SU-DHL-6 (cell line): ENCODE data around the gene RPS27.
A peak's percentile ranks its signal among the peaks of the same experiment; 100 is the strongest.

Experiments used
- H2AFZ ChIP-seq: fragments of 200-600 bp; sonication (generic); 2 replicates; pipeline ENCODE4 v1.6.1; 2014; ENCODE audit warnings: low read depth, mild to moderate bottlenecking, moderate library complexity, mixed read lengths, antibody characterized with exemption, low read length; ENCODE audit not compliant: severe bottlenecking
- H3F3A ChIP-seq: fragments of 200-600 bp; shearing (Covaris generic); 2 replicates; pipeline ENCODE4 v1.6.0; 2016; ENCODE audit warnings: antibody characterized with exemption, mild to moderate bottlenecking; ENCODE audit not compliant: insufficient read depth
- H3K27ac ChIP-seq: fragments of 200-600 bp; sonication (generic); 2 replicates; pipeline ENCODE4 v1.5.1; 2016; ENCODE audit warnings: low read depth, mild to moderate bottlenecking, low read length, moderate library complexity, mixed read lengths
- H3K27me3 ChIP-seq: fragments of 200-600 bp; sonication (generic), shearing (Covaris generic); 2 replicates; pipeline ENCODE4 v1.6.0; 2014; ENCODE audit warnings: mild to moderate bottlenecking, low read length
- H3K36me3 ChIP-seq: fragments of 200-600 bp; sonication (generic); 2 replicates; pipeline ENCODE4 v1.6.1; 2014; ENCODE audit warnings: mild to moderate bottlenecking, low read length, mixed read lengths
- H3K4me2 ChIP-seq: fragments of 300-600, 200-600 bp; shearing (Covaris generic), sonication (generic); 2 replicates; pipeline ENCODE4 v1.6.0; 2014; ENCODE audit warnings: low read length, low read depth, mild to moderate bottlenecking; ENCODE audit not compliant: poor library complexity, severe bottlenecking
- H3K4me3 ChIP-seq: fragments of 200-600 bp; sonication (generic); 2 replicates; pipeline ENCODE4 v1.5.1; 2014; ENCODE audit warnings: antibody characterized with exemption, low read length, mild to moderate bottlenecking, mixed read lengths; ENCODE audit not compliant: insufficient read depth, poor library complexity, severe bottlenecking
- H3K79me2 ChIP-seq: fragments of 200-600 bp; sonication (generic); 2 replicates; pipeline ENCODE4 v1.6.1; 2014; ENCODE audit warnings: mild to moderate bottlenecking, low read length, moderate library complexity; ENCODE audit not compliant: insufficient read depth
- H3K9ac ChIP-seq: fragments of 200-600 bp; sonication (generic); 2 replicates; pipeline ENCODE4 v1.7.0; 2014; ENCODE audit warnings: mild to moderate bottlenecking, low read length
- H3K9me2 ChIP-seq: fragments of 200-600 bp; sonication (generic); replicated peaks from 2 replicates; pipeline ENCODE4 v1.6.1; 2014; ENCODE audit warnings: low read length; ENCODE audit not compliant: insufficient read depth
- H3K9me3 ChIP-seq: fragments of 200-600 bp; sonication (generic); 2 replicates; pipeline ENCODE4 v1.6.1; 2014; ENCODE audit warnings: low read length, mixed read lengths; ENCODE audit not compliant: insufficient read depth
- H4K20me1 ChIP-seq: fragments of 200-600 bp; sonication (generic); 2 replicates; pipeline ENCODE4 v1.6.1; 2014; ENCODE audit warnings: low read depth, mild to moderate bottlenecking, antibody characterized with exemption, low read length, moderate library complexity, mixed read lengths
- EZH2phosphoT487 ChIP-seq: fragments of 200-600 bp; sonication (generic), shearing (Covaris generic); conservative IDR thresholded peaks from 2 replicates; pipeline ENCODE4 v1.6.1; 2018; ENCODE audit warnings: mild to moderate bottlenecking, antibody characterized with exemption, low read length, moderate library complexity, mixed read lengths
- TF ChIP-seq, protein P1 (sequence below): fragments of 200-600 bp; sonication (generic); IDR thresholded peaks from one replicate; pipeline ENCODE4 v1.5.1; 2017; ENCODE audit warnings: antibody characterized with exemption, mild to moderate bottlenecking, low read length, moderate library complexity; ENCODE audit not compliant: insufficient read depth, poor library complexity, severe bottlenecking

RPS27 gene

DNA sequence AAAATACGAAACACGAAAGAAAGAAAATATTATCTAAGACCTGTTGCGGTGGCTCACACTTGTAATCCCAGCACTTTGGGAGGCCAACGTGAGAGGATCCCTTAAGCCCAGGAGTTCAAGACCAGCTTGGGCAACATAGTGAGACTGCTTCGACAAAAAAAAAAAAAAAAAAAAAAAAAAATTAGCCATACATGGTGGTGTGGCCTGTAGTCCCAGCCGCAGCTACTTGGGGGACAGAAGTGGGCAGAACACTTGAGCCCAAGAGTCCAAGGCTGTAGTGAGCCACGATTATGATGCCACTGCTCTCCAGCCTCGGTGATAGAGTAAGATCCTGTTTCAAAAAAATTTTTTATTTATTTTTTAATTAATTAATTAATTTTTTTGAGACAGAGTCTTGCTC lies 2.9 kb upstream of the RPS27 start:
- H3K79me2 ChIP-seq = peaks cover 18% of the 10 kb centered on the region
- peak overlapping the region; percentile 34 for H3K9ac ChIP-seq
- H3K27me3 ChIP-seq = no peaks in the 10 kb centered on the region
- H3K9me3 ChIP-seq = no peaks in the 10 kb centered on the region
- H3K4me2 ChIP-seq = peak overlapping the region; percentile 67
- no peak overlapping the region for H3K4me3 ChIP-seq
- H3F3A ChIP-seq = peaks cover 21% of the 10 kb centered on the region
- H3K36me3 ChIP-seq = peaks cover 13% of the 10 kb centered on the region
- peak overlapping the region; percentile 89 for H2AFZ ChIP-seq
- no peaks in the 10 kb centered on the region for H3K9me2 ChIP-seq
- H4K20me1 ChIP-seq = peaks cover 6% of the 10 kb centered on the region
- H3K27ac ChIP-seq = peak overlapping the region; percentile 63
- no peak for TF ChIP-seq EZH2phosphoT487
- TF ChIP-seq, protein P1, sequence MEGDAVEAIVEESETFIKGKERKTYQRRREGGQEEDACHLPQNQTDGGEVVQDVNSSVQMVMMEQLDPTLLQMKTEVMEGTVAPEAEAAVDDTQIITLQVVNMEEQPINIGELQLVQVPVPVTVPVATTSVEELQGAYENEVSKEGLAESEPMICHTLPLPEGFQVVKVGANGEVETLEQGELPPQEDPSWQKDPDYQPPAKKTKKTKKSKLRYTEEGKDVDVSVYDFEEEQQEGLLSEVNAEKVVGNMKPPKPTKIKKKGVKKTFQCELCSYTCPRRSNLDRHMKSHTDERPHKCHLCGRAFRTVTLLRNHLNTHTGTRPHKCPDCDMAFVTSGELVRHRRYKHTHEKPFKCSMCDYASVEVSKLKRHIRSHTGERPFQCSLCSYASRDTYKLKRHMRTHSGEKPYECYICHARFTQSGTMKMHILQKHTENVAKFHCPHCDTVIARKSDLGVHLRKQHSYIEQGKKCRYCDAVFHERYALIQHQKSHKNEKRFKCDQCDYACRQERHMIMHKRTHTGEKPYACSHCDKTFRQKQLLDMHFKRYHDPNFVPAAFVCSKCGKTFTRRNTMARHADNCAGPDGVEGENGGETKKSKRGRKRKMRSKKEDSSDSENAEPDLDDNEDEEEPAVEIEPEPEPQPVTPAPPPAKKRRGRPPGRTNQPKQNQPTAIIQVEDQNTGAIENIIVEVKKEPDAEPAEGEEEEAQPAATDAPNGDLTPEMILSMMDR = no peak

DNA sequence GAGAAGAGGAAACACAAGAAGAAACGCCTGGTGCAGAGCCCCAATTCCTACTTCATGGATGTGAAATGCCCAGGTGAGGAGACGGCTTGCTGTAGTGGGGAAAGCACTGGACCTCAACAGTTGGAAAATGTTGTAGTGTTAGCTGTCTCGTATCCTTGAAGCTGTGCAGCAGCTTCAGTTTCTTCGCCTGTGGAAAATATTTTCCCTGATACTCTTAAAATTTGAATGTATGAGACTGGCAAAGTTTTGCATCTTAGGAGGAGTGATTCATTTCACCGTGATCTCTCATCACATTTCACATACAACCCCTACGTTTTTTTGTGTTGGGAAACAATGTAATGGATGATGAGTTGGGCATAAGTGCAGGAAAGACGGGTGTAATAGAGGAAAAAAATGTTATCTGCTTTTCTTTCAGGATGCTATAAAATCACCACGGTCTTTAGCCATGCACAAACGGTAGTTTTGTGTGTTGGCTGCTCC lies 629 bp downstream of the RPS27 start:
- no peak overlapping the region for H2AFZ ChIP-seq

DNA sequence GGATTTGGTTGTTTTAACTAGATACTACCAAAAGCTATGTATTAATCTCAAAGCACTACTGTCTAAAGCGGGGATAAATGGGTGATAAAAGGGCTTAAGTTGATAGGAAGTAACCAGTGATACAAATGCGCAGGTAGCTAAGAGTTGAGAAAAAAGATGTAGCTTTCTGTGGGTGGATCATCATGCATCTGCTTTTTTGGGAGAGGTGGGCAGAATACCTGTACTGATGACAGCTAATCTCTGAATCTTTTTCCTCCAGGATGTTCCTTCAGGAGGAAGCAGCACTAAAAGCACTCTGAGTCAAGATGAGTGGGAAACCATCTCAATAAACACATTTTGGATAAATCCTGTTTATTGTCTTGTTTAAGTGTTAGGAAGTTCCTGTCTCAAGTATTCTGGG lies 1.2 kb downstream of the RPS27 start:
- H3K9me2 ChIP-seq = no peaks in the 10 kb centered on the region
- no peak overlapping the region for H2AFZ ChIP-seq
- H3F3A ChIP-seq = peaks cover 49% of the 10 kb centered on the region
- H3K36me3 ChIP-seq = peaks cover 30% of the 10 kb centered on the region
- TF ChIP-seq EZH2phosphoT487 = no peak
- TF ChIP-seq, protein P1 = no peak
- peaks cover 23% of the 10 kb centered on the region for H3K79me2 ChIP-seq
- H3K9me3 ChIP-seq = no peaks in the 10 kb centered on the region
- H3K27ac ChIP-seq = peak overlapping the region; percentile 79
- H3K27me3 ChIP-seq = no peaks in the 10 kb centered on the region
- peaks cover 8% of the 10 kb centered on the region for H4K20me1 ChIP-seq
- H3K4me3 ChIP-seq = peak overlapping the region; percentile 86
- peak overlapping the region; percentile 90 for H3K9ac ChIP-seq
- peak overlapping the region; percentile 88 for H3K4me2 ChIP-seq

More for the DNA sequence above, 629 bp downstream of the RPS27 start:
- Histone ChIP-seq H3K4me3 (peak overlapping the region; percentile 86), H3K36me3 (peaks cover 30% of the 10 kb centered on the region), H3F3A (peaks cover 49% of the 10 kb centered on the region), H3K4me2 (peak overlapping the region; percentile 88), H3K9ac (peak overlapping the region; percentile 90), H4K20me1 (peaks cover 8% of the 10 kb centered on the region), H3K79me2 (peaks cover 23% of the 10 kb centered on the region), H3K9me3 (no peaks in the 10 kb centered on the region), H3K9me2 (no peaks in the 10 kb centered on the region), H3K27me3 (no peaks in the 10 kb centered on the region), H3K27ac (peak overlapping the region; percentile 79)
- TF ChIP-seq, protein P1 = no peak
- no peak for TF ChIP-seq EZH2phosphoT487
